Neural cell (in vitro differentiated cells): ENCODE measurements around the gene GPANK1.

Experiments
- EP300 ChIP-seq: fragments of 450-650 bp; conservative IDR thresholded peaks from 2 replicates; pipeline ENCODE4 v1.6.1; 2014; ENCODE audit warnings: antibody characterized with exemption, mild to moderate bottlenecking, moderate library complexity; ENCODE audit not compliant: poor library complexity, severe bottlenecking
- EZH2 ChIP-seq: fragments of 200-600, 300-800 bp; shearing (Covaris generic), sonication (generic); IDR thresholded peaks from 2 replicates; pipeline ENCODE4 v1.6.1; 2014; ENCODE audit warnings: antibody characterized with exemption, low read length, borderline replicate concordance, mild to moderate bottlenecking; ENCODE audit not compliant: insufficient read depth, poor library complexity, severe bottlenecking
- MXI1 ChIP-seq: fragments of 450-650 bp; conservative IDR thresholded peaks from 2 replicates; pipeline ENCODE4 v1.6.1; 2014; ENCODE audit warnings: antibody characterized with exemption, mild to moderate bottlenecking; ENCODE audit not compliant: poor library complexity, severe bottlenecking
- POLR2AphosphoS5 ChIP-seq: IDR thresholded peaks from 2 replicates; pipeline ENCODE4 v1.6.1; 2012
- RAD21 ChIP-seq: fragments of 450-650 bp; conservative IDR thresholded peaks from 2 replicates; pipeline ENCODE4 v1.6.1; 2014; ENCODE audit warnings: antibody characterized with exemption, mild to moderate bottlenecking, moderate library complexity
- SMC3 ChIP-seq: fragments of 450-650 bp; conservative IDR thresholded peaks from 2 replicates; pipeline ENCODE4 v1.6.1; 2014; ENCODE audit warnings: antibody characterized with exemption, mild to moderate bottlenecking, moderate library complexity; ENCODE audit not compliant: poor library complexity
- TAF1 ChIP-seq: IDR thresholded peaks from 2 replicates; pipeline ENCODE4 v1.6.1; 2012; ENCODE audit warnings: low read depth
- TF ChIP-seq, protein P1 (sequence below): fragments of 450-650 bp; IDR thresholded peaks from 2 replicates; pipeline ENCODE4 v1.5.1; 2014; ENCODE audit warnings: antibody characterized with exemption, mild to moderate bottlenecking, moderate library complexity; ENCODE audit not compliant: poor library complexity, severe bottlenecking
- TF ChIP-seq, protein P2 (sequence below): IDR thresholded peaks from 2 replicates; pipeline ENCODE4 v1.6.1; 2012; ENCODE audit warnings: borderline replicate concordance

DNA sequence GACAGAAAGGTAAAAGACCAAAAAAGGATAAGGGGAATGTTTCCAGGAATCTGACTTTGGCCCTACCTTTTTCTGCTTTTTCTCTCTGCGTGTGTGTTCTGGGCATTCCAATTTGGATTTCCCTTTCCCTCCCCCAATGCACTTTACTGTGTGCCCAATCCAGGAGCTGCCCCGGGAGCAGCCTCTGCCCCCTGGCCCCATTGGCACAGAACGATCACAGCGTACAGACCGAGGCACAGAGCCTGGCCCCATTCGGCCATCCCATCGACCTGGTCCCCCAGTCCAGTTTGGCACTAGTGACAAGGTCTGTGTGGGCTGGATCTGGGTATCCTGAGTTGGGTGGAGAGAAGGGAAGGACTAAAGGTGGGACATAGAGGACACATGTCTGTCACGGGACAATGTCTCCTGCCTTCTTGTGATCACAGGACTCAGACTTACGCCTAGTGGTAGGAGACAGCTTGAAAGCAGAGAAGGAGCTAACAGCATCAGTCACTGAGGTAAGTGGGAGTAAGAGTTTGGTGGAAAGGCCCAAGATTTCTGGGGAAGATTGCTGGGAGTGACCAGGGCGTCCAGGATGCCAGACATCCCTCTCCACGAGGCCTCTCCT is 29.7 kb downstream of the GPANK1 start:
- no peak for TF ChIP-seq TAF1
- TF ChIP-seq EZH2, result no peak
- TF ChIP-seq, protein P1, sequence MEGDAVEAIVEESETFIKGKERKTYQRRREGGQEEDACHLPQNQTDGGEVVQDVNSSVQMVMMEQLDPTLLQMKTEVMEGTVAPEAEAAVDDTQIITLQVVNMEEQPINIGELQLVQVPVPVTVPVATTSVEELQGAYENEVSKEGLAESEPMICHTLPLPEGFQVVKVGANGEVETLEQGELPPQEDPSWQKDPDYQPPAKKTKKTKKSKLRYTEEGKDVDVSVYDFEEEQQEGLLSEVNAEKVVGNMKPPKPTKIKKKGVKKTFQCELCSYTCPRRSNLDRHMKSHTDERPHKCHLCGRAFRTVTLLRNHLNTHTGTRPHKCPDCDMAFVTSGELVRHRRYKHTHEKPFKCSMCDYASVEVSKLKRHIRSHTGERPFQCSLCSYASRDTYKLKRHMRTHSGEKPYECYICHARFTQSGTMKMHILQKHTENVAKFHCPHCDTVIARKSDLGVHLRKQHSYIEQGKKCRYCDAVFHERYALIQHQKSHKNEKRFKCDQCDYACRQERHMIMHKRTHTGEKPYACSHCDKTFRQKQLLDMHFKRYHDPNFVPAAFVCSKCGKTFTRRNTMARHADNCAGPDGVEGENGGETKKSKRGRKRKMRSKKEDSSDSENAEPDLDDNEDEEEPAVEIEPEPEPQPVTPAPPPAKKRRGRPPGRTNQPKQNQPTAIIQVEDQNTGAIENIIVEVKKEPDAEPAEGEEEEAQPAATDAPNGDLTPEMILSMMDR, result no peak
- no peak for TF ChIP-seq SMC3
- TF ChIP-seq, protein P2, sequence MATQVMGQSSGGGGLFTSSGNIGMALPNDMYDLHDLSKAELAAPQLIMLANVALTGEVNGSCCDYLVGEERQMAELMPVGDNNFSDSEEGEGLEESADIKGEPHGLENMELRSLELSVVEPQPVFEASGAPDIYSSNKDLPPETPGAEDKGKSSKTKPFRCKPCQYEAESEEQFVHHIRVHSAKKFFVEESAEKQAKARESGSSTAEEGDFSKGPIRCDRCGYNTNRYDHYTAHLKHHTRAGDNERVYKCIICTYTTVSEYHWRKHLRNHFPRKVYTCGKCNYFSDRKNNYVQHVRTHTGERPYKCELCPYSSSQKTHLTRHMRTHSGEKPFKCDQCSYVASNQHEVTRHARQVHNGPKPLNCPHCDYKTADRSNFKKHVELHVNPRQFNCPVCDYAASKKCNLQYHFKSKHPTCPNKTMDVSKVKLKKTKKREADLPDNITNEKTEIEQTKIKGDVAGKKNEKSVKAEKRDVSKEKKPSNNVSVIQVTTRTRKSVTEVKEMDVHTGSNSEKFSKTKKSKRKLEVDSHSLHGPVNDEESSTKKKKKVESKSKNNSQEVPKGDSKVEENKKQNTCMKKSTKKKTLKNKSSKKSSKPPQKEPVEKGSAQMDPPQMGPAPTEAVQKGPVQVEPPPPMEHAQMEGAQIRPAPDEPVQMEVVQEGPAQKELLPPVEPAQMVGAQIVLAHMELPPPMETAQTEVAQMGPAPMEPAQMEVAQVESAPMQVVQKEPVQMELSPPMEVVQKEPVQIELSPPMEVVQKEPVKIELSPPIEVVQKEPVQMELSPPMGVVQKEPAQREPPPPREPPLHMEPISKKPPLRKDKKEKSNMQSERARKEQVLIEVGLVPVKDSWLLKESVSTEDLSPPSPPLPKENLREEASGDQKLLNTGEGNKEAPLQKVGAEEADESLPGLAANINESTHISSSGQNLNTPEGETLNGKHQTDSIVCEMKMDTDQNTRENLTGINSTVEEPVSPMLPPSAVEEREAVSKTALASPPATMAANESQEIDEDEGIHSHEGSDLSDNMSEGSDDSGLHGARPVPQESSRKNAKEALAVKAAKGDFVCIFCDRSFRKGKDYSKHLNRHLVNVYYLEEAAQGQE, result no peak
- no peak for TF ChIP-seq MXI1
- TF ChIP-seq EP300, result no peak
- no peak for TF ChIP-seq POLR2AphosphoS5
- TF ChIP-seq RAD21, result no peak
